ACC112 (cell line): Measurements from ENCODE around the gene MYO18B.

Experiments used
- H2AFZ ChIP-seq: fragments of 200-600 bp; sonication (generic); one replicate; pipeline ENCODE4 v1.6.0; 2017; ENCODE audit warnings: antibody characterized with exemption, low read length; ENCODE audit not compliant: unreplicated experiment
- H3K27ac ChIP-seq: fragments of 200-600 bp; sonication (generic); 2 replicates; pipeline ENCODE4 v1.5.1; 2014; ENCODE audit warnings: low read depth, mild to moderate bottlenecking, antibody characterized with exemption, low read length, moderate library complexity
- H3K27me3 ChIP-seq: fragments of 200-600 bp; sonication (generic); 2 replicates; pipeline ENCODE4 v1.6.1; 2014; ENCODE audit warnings: mild to moderate bottlenecking, antibody characterized with exemption, low read length, moderate library complexity, mixed read lengths; ENCODE audit not compliant: insufficient read depth
- H3K36me3 ChIP-seq: fragments of 200-600 bp; sonication (generic); 2 replicates; pipeline ENCODE4 v1.6.1; 2016; ENCODE audit warnings: mild to moderate bottlenecking, antibody characterized with exemption, low read length, moderate library complexity, mixed read lengths; ENCODE audit not compliant: insufficient read depth
- H3K4me1 ChIP-seq: fragments of 200-600 bp; sonication (generic); one replicate; pipeline ENCODE4 v1.6.1; 2016; ENCODE audit warnings: low read length, mixed read lengths; ENCODE audit not compliant: insufficient read depth, unreplicated experiment, control insufficient read depth
- H3K4me3 ChIP-seq: fragments of 200-600 bp; sonication (generic); 2 replicates; pipeline ENCODE4 v1.5.1; 2014; ENCODE audit warnings: mild to moderate bottlenecking, low read depth, low read length
- H3K79me2 ChIP-seq: fragments of 200-600 bp; sonication (generic); one replicate; pipeline ENCODE4 v1.6.0; 2016; ENCODE audit warnings: low read length; ENCODE audit not compliant: control insufficient read depth, unreplicated experiment, insufficient read depth

Gene MYO18B

DNA sequence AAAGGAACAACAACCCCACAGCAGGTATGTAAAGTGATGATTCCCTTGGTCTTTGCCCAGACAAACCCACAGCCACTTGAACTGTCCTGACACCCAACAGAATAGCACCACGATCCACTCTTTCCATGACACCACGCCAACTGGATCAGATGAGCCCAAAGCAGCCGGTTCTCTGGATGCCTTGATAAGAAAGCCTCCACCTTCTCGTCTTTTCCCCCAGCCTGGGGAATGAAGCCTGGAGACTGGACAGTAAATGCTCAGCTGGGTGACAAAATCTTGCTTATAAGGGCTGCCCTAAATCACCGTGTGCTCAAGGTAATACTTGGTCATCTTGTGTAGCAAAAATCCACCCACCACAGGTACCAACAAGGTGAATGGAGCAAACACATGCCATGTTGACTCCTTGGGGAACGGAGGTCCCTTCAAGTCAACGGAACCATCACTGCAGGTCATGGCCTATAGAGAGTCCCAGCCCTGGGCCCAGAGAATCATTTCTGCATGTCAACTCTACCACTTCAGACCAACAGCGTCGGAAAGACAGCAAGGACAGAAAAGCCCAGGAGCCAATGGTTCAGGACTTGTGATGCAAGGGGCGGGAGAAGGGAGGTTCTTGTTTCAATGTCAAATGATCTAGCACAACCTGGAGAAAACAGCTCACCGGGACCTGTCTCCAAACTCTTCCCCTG, 2.2 kb upstream of the MYO18B start:
- H3K36me3 ChIP-seq, result no peaks in the 10 kb centered on the region

DNA sequence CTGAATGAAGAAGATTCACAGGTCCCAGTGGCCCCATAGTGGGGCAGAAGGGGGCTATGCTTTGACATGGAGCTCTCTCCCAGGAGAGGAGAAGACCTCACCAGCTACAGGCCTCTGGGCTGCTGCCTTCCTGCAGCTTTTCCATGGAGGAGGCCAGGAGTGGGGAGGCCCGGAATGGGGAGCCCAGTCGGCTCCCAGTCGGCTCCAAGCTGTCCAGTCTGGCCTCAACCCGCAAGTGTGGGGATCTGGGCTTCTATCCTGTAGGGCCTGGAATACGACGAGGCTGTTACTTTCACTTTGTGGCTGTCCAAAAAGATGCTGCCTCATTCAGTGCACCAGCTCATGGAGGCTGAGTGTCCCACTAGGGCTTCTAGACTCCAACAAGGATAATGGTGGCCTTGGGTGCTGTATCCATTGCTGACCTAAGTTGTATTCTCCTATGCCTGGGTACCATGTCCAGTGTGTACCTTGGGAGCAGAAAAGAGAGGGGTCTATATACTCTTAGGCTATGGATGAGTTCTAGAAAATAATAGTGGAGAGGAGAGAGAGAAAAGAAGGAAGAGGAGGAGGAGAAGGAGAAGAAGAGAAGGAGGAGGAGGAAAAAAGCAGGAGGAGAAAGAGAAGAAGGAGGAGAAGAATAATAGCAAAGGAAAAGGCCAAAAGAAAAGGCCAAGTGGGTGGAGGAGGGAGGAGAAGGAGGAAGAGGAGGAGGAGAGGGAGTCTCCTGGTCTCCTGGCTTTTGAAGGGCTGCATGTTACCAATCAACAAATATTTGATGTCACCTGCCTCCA, 1.1 kb downstream of the MYO18B start:
- Histone ChIP-seq H3K4me1 (peaks cover 22% of the 10 kb centered on the region), H3K27ac (no peak overlapping the region), H3K27me3 (no peaks in the 10 kb centered on the region), H3K36me3 (no peaks in the 10 kb centered on the region), H3K79me2 (no peaks in the 10 kb centered on the region), H3K4me3 (no peak overlapping the region), H2AFZ (no peak overlapping the region)

More for the DNA sequence above, 2.2 kb upstream of the MYO18B start:
- Histone ChIP-seq H3K4me1 (no peaks in the 10 kb centered on the region), H2AFZ (no peak overlapping the region), H3K27me3 (no peaks in the 10 kb centered on the region), H3K27ac (no peak overlapping the region), H3K79me2 (no peaks in the 10 kb centered on the region), H3K4me3 (no peak overlapping the region)

DNA sequence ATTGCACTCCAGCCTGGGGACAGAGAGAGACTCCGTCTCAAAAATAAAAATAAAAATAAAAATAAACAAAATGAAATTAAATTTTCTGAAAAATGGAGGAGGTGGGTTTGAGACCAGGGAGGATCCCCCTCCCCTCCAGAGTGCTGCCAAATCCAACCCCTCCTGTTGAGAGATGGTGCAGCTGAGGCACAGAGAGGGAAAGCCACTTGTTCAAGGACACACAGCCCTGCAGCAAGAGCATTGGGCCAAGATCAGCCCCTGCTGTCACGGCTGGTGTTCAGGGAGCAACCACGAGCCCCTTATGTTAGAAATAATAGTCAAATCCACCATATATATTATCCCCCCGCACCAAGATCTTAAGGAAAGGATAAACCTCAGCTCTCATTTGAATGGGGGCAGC, 2.7 kb downstream of the MYO18B start:
- H3K36me3 ChIP-seq, result no peaks in the 10 kb centered on the region
- H3K27ac ChIP-seq, result no peak overlapping the region

DNA sequence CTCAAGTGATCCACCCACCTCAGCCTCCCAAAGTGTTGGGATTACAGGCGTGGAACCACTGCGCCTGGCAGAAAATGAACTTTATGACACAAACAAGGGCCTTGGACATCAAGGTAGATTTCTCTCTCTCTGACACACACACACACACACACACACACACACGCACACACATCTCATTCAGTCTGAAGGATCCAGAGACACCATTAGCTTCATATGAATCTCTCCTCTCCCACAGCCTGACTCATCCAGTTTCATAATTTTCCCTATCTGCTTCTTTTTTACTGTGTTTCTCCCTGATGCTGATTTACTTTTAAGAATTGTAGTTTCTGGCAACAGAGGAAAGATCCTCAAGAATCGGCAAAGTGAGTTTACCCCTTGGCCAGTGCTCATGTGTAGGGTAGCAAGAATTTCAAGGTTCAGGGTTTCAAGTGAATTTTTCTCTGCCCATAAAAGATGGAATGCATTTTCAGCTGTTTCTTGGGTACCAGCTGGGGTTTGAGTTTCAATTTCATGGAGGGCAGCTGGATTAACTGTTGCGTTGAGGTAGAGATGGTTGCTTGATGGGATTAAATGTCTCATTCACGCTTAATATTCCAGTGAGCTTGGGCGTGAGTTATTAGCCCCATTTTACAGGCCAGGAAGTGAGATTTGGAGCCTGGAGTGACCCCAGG, 3.5 kb downstream of the MYO18B start:
- peak overlapping the region; percentile 95 for H3K27ac ChIP-seq

More for the DNA sequence above, 2.7 kb downstream of the MYO18B start:
- H2AFZ ChIP-seq, result no peak overlapping the region
- H3K4me3 ChIP-seq, result no peak overlapping the region
- peaks cover 22% of the 10 kb centered on the region for H3K4me1 ChIP-seq
- no peaks in the 10 kb centered on the region for H3K79me2 ChIP-seq
- H3K27me3 ChIP-seq, result no peaks in the 10 kb centered on the region

DNA sequence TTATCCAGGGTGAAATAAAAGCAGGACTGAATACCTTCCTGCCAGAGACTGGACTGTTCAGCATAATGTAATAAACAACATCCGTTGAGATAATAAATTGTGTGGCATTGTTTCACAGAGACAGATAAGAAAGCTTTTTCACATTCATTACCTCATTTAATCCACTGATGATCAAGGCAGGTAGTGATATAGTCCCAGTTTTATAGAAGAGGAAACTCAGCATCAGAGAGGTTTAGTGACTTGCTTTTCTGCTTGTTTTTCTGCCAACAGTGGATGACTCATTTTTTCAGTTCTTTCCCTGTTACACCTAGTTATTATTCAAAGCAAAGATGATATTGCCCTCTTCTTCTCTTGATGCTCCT, 4.0 kb downstream of the MYO18B start:
- Histone ChIP-seq H3K36me3 (no peaks in the 10 kb centered on the region), H3K27ac (peak overlapping the region; percentile 95), H3K4me3 (no peak overlapping the region), H3K4me1 (peaks cover 22% of the 10 kb centered on the region), H2AFZ (no peak overlapping the region), H3K79me2 (no peaks in the 10 kb centered on the region), H3K27me3 (no peaks in the 10 kb centered on the region)

More for the DNA sequence above, 3.5 kb downstream of the MYO18B start:
- Histone ChIP-seq H3K36me3 (no peaks in the 10 kb centered on the region), H3K79me2 (no peaks in the 10 kb centered on the region), H3K4me3 (no peak overlapping the region), H3K27me3 (no peaks in the 10 kb centered on the region), H2AFZ (no peak overlapping the region), H3K4me1 (peaks cover 22% of the 10 kb centered on the region)

DNA sequence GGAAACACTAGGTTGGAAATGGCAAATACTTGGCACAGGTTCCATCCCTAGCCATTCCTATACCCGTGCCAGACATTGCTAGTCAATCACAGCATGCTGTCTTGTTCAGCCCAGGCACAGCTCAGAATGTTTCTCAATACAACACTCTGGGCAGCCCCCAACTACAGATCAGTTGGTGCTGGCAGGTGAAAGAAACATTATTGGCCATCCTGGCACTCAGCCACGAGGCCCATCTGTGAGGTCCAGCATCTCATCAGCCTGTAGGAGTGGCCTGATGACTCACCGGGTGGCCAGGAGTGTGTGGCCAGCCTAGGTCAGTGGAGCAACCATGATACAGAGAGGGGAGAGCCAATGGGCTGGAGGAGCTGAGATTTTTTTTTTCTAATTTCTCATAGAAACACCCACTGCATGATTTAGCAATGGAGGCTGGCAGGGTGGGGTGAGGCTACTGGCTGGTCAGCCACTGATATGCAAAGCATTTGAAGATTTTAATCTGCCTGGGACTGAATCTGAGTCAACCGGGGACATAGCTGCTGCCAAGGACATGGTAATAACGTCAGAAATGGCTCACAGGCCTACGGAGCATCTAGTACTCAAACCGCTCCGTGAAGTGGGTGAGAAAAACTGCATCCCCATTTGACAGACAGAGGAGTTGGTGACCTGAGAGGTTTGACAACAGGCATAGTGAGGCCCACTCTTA, 5.4 kb downstream of the MYO18B start:
- Histone ChIP-seq H3K27ac (peak overlapping the region; percentile 95), H2AFZ (no peak overlapping the region), H3K79me2 (no peaks in the 10 kb centered on the region), H3K4me3 (no peak overlapping the region), H3K4me1 (peaks cover 22% of the 10 kb centered on the region), H3K36me3 (no peaks in the 10 kb centered on the region), H3K27me3 (no peaks in the 10 kb centered on the region)

DNA sequence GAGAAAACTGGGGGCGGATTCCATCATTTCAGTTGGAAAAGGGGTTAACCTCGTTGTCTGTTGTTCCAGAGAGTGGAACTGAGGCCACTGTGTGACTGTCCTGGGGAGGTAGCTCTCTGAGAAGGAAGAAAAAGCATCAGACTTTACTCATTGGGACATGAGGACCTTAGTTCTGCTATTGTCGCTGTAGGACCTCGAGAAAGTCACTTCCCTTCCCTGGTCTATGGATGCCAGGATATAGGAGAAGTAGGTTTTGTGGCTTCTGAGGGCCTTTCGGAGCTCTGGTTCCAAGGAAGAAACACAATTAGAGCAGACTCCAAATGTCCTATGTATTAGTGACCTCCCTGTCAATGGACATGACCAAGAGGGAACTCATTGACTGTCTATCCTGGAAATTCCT, 6.2 kb downstream of the MYO18B start:
- Histone ChIP-seq H3K79me2 (no peaks in the 10 kb centered on the region), H3K36me3 (no peaks in the 10 kb centered on the region), H3K4me3 (no peak overlapping the region), H2AFZ (no peak overlapping the region), H3K27me3 (no peaks in the 10 kb centered on the region), H3K27ac (peak overlapping the region; percentile 95), H3K4me1 (peaks cover 22% of the 10 kb centered on the region)

DNA sequence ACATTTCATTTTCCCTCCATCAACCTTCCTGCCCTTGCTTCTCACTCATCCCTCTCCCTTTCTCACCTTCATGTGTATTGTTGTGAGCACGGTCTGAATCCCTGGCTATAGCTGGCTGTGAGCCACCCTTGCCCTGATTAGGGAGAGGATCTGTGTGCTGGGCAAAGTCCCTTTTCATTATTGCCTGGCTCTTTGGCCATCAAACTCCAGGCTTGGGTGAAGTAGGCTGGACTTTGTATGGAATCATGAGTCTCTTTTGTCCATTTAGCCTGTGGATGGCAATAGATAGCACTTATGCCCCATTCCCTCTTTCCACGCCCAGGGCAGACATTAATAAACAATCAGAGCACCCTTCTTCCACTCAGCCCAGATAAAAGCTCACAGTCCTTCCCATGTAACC, 6.7 kb downstream of the MYO18B start:
- Histone ChIP-seq H3K4me3 (no peak overlapping the region), H3K27me3 (no peaks in the 10 kb centered on the region)

DNA sequence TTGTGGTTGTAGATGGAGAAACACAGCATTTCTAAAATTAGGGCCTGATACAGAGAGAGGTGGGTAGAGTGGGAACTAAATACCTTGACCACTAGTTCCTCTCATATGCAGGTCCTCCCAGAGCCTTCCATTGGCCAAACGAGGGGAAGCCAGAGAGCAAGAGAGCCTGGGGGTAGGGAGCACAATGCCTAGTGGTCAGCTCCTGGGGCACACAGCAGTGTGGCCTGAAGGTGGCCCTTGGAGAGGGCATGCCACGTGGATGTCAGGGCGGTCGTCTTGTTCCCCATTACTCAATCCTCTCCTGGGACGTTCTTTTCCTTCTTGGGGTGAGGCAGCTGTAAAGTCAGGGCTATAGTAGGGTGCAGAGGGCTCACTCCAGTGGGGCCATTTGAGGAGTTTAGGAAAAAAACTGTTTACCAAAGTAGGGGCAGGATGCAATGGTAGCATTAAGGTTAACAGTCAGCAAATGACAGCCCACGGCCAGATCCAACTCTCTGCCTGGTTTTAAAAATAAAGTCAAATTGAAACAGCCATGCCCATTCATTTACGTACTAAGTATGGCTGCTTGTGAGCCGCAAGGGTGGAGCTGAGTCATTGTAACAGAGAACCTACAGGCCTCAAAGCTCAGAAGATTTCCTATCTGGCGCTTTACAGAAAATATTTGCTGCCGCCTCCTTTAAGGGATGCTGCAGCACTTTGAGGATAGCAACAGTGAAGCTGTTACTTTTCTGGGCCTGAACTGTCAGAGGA, 7.6 kb downstream of the MYO18B start:
- Histone ChIP-seq H3K4me1 (peaks cover 22% of the 10 kb centered on the region), H3K27me3 (no peaks in the 10 kb centered on the region), H3K36me3 (no peaks in the 10 kb centered on the region), H3K27ac (no peak overlapping the region), H3K79me2 (no peaks in the 10 kb centered on the region), H3K4me3 (no peak overlapping the region), H2AFZ (no peak overlapping the region)

More for the DNA sequence above, 6.7 kb downstream of the MYO18B start:
- Histone ChIP-seq H3K36me3 (no peaks in the 10 kb centered on the region), H2AFZ (no peak overlapping the region), H3K79me2 (no peaks in the 10 kb centered on the region), H3K4me1 (peaks cover 22% of the 10 kb centered on the region), H3K27ac (peak overlapping the region; percentile 95; the same call in 1 of the 2 replicates)
